ENCODE measurements around the gene DOK3. TPM values are rescaled to one million over a fixed set of nuclear protein-coding genes. Genes with fewer than 3 reads are reported as not detected.
"Not testable (repeated sequence)": the region's sequence is repeated elsewhere in the genome, so short reads cannot be mapped to it uniquely, and the experiment has no call there.

The DOK3 gene
- total and polyA plus RNA-seq, 2 experiments from 2014 or later: 2.2 to 11.1 TPM

- Histone ChIP-seq H3K4me2 (no peak overlapping the region), H3K27me3 (ENCODE audit: insufficient read depth) (no peaks in the 10 kb centered on the region), H3K36me3 (ENCODE audit: insufficient read depth) (peaks cover 14% of the 10 kb centered on the region), H3K27ac (ENCODE audit: low read depth) (no peak overlapping the region), H3F3A (replicated peaks; ENCODE audit: low read depth) (0 out of 2 replicates have a peak, but pooled peaks cover 6% of the 10 kb centered on the region), H2AFZ (no peak overlapping the region), H3K79me2 (replicated peaks; ENCODE audit: insufficient read depth) (no peaks in the 10 kb centered on the region), H4K20me1 (replicated peaks; ENCODE audit: insufficient read depth) (no peaks in the 10 kb centered on the region; the same call in 1 of the 2 replicates), H3K4me1 (ENCODE audit: insufficient read depth) (peaks cover 5% of the 10 kb centered on the region; the same call in 1 of the 2 replicates), H3K4me3 (no peak overlapping the region), H3K9me2 (ENCODE audit: insufficient read depth) (no peaks in the 10 kb centered on the region)
- Mint-ChIP-seq H3K4me3 (no peak overlapping the region), H3K4me1 (peaks cover 6% of the 10 kb centered on the region), H3K27ac (no peak overlapping the region), H3K36me3 (ENCODE audit: low read depth) (peaks cover 78% of the 10 kb centered on the region), H3K27me3 (ENCODE audit: insufficient read depth, low read depth, poor library complexity) (peaks cover 31% of the 10 kb centered on the region), H3K9me3 (peaks cover 2% of the 10 kb centered on the region; the same call in 1 of the 3 replicates)
- ATAC-seq (no peak), DNase-seq (ENCODE audit: low spot score) (no peak)
- no peak for TF ChIP-seq NANOG (IDR thresholded peaks at IDR 0.05; ENCODE audit: borderline replicate concordance)
- no peak for TF ChIP-seq STAT1 (IDR thresholded peaks at IDR 0.05; ENCODE audit: unreplicated experiment)
- TF ChIP-seq REST (IDR thresholded peaks at IDR 0.05; ENCODE audit: unreplicated experiment): no peak
- TF ChIP-seq EZH2phosphoT487 (IDR thresholded peaks at IDR 0.05; ENCODE audit: unreplicated experiment): no peak
- TF ChIP-seq CREB1 (CRISPR knock-in tag; IDR thresholded peaks at IDR 0.05; ENCODE audit: low read depth): no peak
- TF ChIP-seq CTCF (conservative IDR thresholded peaks at IDR 0.05; ENCODE audit: low read depth in 2 of 2): no peak
- no peak for TF ChIP-seq POLR2AphosphoS5 (IDR thresholded peaks at IDR 0.05; ENCODE audit: low read depth)
Observed at GRCh38 chr5:177487144-177487543, 22.5 kb downstream of the DOK3 start.

GRCh38 chr5:177486256-177486655 is 23.4 kb downstream of the DOK3 start:
- no peak for TF ChIP-seq NANOG (IDR thresholded peaks at IDR 0.05; ENCODE audit: borderline replicate concordance)
- TF ChIP-seq EZH2 (IDR thresholded peaks at IDR 0.05; ENCODE audit: low read depth, unreplicated experiment): no peak
- no peak for TF ChIP-seq POLR2AphosphoS5 (IDR thresholded peaks at IDR 0.05; ENCODE audit: low read depth)
- no peak for TF ChIP-seq REST (IDR thresholded peaks at IDR 0.05; ENCODE audit: unreplicated experiment)
- Histone ChIP-seq H3K4me3 (no peak overlapping the region), H3K36me3 (ENCODE audit: insufficient read depth) (peaks cover 14% of the 10 kb centered on the region), H3K9me2 (ENCODE audit: insufficient read depth) (no peaks in the 10 kb centered on the region), H3K27me3 (ENCODE audit: insufficient read depth) (no peaks in the 10 kb centered on the region), H4K20me1 (replicated peaks; ENCODE audit: insufficient read depth) (no peaks in the 10 kb centered on the region; the same call in 1 of the 2 replicates), H3K27ac (ENCODE audit: low read depth) (no peak overlapping the region), H2AFZ (no peak overlapping the region), H3K4me2 (no peak overlapping the region), H3K79me2 (replicated peaks; ENCODE audit: insufficient read depth) (no peaks in the 10 kb centered on the region), H3K4me1 (ENCODE audit: insufficient read depth) (peaks cover 4% of the 10 kb centered on the region; the same call in 1 of the 2 replicates), H3F3A (replicated peaks; ENCODE audit: low read depth) (0 out of 2 replicates have a peak, but pooled peaks cover 5% of the 10 kb centered on the region)
- Mint-ChIP-seq H3K4me3 (no peak overlapping the region), H3K9me3 (peaks cover 2% of the 10 kb centered on the region; the same call in 1 of the 3 replicates), H3K4me1 (peaks cover 5% of the 10 kb centered on the region), H3K36me3 (ENCODE audit: low read depth) (peaks cover 80% of the 10 kb centered on the region), H3K27ac (no peak overlapping the region), H3K27me3 (ENCODE audit: insufficient read depth, low read depth, poor library complexity) (peaks cover 31% of the 10 kb centered on the region)
- ATAC-seq (no peak), DNase-seq (ENCODE audit: low spot score) (no peak)

GRCh38 chr5:177485753-177486152 is 23.9 kb downstream of the DOK3 start:
- H3K9me2 ChIP-seq (ENCODE audit: insufficient read depth); H3K79me2 ChIP-seq (replicated peaks; ENCODE audit: insufficient read depth); H3K27ac ChIP-seq (ENCODE audit: low read depth); H3K9me3 Mint-ChIP-seq; H2AFZ ChIP-seq; H3F3A ChIP-seq (replicated peaks; ENCODE audit: low read depth); DNase-seq (ENCODE audit: low spot score); H3K4me2 ChIP-seq; H3K27me3 ChIP-seq (ENCODE audit: insufficient read depth); H3K4me1 Mint-ChIP-seq; H3K27ac Mint-ChIP-seq; H4K20me1 ChIP-seq (replicated peaks; ENCODE audit: insufficient read depth); H3K4me3 ChIP-seq; ATAC-seq; H3K4me3 Mint-ChIP-seq; H3K4me1 ChIP-seq (ENCODE audit: insufficient read depth): not testable (repeated sequence)
- H3K27me3 Mint-ChIP-seq (ENCODE audit: insufficient read depth, low read depth, poor library complexity): peaks cover 28% of the 10 kb centered on the region
- H3K36me3 Mint-ChIP-seq (ENCODE audit: low read depth): peaks cover 77% of the 10 kb centered on the region
- H3K36me3 ChIP-seq (ENCODE audit: insufficient read depth): peaks cover 14% of the 10 kb centered on the region
